Choroid plexus epithelial cell (primary cell): ENCODE measurements around the gene MYH10.
A peak's percentile ranks its signal among the peaks of the same experiment; 100 is the strongest.

Experiments
- DNase-seq: peaks from one replicate; pipeline ENCODE4 v3.0.0-alpha.2; 2010; ENCODE audit warnings: low read depth
- H3K4me3 ChIP-seq: 2 replicates; pipeline ENCODE4 v1.5.1; 2011; ENCODE audit warnings: low read depth, mild to moderate bottlenecking, control low read depth, low read length, moderate library complexity
- CTCF ChIP-seq: conservative IDR thresholded peaks from 2 replicates; pipeline ENCODE4 v1.5.1; 2011; ENCODE audit warnings: low read depth, mild to moderate bottlenecking, control low read depth, inconsistent platforms, low read length, moderate library complexity

The MYH10 gene

GRCh38 chr17:8639709-8640108 is 9.2 kb upstream of the MYH10 start:
- TF ChIP-seq CTCF: no peak
- H3K4me3 ChIP-seq: no peak overlapping the region
- no peak for DNase-seq

- DNase-seq: no peak
- H3K4me3 ChIP-seq: no peak overlapping the region
- TF ChIP-seq CTCF: no peak
Measured at GRCh38 chr17:8632061-8632460, 1.5 kb upstream of the MYH10 start.

DNA sequence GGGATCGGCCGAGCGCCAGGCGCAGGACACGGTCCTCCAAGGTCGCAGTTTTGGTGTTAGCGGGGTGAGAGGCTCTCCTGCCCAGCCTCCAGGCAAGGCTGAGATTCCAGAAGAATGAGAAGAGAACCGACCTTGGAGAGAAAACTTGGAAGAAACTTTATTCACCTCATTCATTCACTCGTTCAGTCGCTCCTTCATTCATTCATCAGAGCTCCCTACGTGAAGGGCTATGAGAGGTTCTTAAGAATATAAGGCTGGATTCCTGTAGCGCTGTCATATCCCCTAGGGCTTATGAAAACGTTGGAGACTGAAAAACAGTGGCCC is 991 bp upstream of the MYH10 start:
- DNase-seq: no peak
- TF ChIP-seq CTCF: no peak
- H3K4me3 ChIP-seq: peak overlapping the region; percentile 90

DNA sequence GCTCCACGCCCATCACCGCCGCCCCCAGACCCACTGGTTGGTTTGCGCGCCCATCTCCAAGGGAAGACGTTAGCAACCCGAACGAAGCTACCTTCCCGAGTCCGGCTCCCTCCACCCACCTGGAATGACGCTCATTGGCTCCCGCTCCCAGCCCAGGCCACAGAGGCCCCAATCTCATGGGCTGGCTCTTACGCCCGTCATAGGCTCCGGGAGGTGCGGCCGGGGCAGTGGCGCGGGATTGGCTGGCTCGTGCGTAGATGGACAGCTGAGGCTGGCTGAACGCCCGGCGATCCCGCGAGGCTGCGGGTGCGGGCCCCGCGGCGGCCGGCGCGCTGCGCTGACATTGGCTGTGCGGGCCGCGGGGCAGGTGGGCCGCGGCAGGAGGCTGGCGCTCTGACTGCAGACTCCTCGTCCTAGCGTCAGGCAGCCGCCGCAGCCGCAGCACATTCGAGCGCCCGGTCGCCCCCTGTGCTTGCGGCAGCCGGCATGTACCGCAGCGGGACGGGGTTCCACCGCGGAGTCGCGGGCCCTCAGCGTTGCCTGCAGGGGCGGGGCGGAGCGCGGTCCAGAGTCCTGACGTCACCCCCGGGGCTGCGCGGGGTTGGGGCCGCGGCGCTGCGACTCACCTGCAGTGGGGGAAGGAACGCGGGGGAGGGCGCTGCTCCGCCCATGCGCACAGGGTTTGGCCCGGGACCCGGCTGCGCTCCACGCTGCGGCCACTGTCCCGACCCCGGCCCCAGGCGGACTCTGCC is 453 bp upstream of the MYH10 start:
- no peak for TF ChIP-seq CTCF
- DNase-seq: peak; percentile 100
- H3K4me3 ChIP-seq: peak overlapping the region; percentile 90

GRCh38 chr17:8629371-8630226 is 926 bp downstream of the MYH10 start:
- no peak for DNase-seq
- TF ChIP-seq CTCF: no peak
- H3K4me3 ChIP-seq: peak overlapping the region; percentile 90

DNA sequence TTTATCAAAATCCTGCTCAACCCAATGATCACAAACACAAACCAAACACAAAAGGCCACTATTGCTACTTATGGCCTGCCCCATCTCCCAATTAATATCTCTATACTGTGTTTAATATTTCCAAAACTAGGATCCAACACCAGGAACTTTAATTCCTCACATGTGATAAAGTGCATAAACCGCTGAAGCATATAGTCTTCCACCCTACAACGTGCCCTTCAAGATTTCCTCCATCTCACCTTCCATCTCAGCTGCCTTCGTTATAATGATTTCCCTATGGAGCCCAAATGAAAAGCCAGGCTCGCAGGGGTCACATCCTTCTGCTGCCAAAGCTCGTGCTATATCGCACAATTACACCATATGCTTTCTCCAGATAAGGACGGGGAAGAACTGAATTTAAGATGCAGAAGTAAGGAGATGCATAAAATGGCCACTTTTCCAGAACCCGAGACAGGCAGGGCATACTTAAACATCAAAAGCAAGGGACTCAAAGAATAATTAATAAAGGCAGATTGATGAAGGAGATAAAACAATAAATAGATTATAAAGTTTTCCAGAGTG is 1.8 kb downstream of the MYH10 start:
- DNase-seq: no peak
- H3K4me3 ChIP-seq: peak overlapping the region; percentile 90
- no peak for TF ChIP-seq CTCF
